GM19438 (cell line): ENCODE results near the gene SCN1A.
"Not testable (repeated sequence)": the region's sequence is repeated elsewhere in the genome, so short reads cannot be mapped to it uniquely, and the experiment has no call there.

Experiments
- ATAC-seq: cut with Tn5 transposase; IDR thresholded peaks from one replicate; pipeline ENCODE4 v1.9.1; 2021; ENCODE audit warnings: low read depth; ENCODE audit not compliant: unreplicated experiment

The SCN1A gene

GRCh38 chr2:166127217-166128155 is at the start of gene SCN1A:
Gene SCN1A (minus strand): TSS chr2:166128020. CDS start chr2:166073621, 54,399 bp downstream.
- ATAC-seq, result no peak

GRCh38 chr2:166173263-166173662 is 45.4 kb upstream of the SCN1A start:
- no peak for ATAC-seq

GRCh38 chr2:166171216-166171615 is 43.4 kb upstream of the SCN1A start:
- no peak for ATAC-seq

DNA sequence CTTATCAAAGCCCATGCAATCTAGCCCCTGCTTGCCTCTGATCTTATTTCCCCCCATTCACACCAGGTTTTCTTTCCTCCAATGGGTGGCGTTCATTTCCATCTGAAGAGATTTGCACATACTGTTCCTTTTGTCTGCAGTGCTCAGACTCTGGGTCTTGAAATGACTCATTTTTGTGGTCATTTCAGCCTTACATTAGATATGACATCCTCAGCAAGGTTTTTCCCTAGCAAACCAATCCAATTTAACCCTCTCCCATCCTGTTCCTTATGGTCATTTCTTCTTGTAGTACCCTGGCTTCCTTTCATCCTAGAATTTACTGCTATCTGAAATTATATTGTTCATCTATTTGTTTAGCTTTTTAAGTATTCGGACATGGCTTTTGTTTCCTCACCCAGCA is 42.5 kb upstream of the SCN1A start:
- ATAC-seq, result no peak

GRCh38 chr2:166167449-166167848 is 39.6 kb upstream of the SCN1A start:
- ATAC-seq, result no peak

- ATAC-seq, result no peak
These were observed 36.0 kb upstream of the SCN1A start for GRCh38 chr2:166163775-166164174.

DNA sequence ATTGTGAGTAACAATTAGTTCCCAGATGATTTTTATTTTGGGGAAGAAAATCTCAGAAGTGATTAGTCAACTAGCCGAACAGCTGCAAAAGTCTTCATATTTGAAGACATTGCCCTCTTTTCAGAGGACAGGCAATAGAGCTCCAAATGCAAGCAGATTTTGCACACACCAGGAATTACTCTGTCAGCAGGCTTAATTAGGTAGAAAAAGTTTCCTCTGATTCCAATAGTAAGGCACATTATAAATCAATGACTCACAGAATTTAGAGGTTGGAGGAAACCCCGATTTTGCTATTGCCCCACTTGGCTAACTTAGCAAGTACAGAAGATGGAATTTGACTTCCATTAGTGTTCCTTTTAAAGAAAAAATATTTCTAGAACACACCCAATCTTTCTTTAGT is 30.7 kb upstream of the SCN1A start:
- no peak for ATAC-seq

DNA sequence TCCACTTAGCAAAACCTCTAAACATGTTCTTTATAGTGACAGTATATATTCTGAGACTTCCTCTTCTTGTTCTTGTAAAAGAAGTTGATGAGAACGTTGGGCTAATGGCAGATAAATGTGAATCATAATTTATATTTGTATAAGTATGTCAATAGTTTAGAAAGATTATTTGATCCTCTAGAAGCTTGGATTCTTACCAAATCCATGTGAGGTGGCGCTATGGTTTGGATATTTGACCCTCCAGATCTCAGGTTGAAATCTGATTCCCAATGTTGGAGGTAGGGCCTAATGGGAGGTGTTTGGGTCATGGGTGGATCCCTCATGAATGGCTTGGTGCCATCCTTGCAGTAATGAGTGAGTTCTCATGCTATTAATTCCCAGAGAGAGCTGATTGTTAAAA is 29.8 kb upstream of the SCN1A start:
- ATAC-seq, result no peak

DNA sequence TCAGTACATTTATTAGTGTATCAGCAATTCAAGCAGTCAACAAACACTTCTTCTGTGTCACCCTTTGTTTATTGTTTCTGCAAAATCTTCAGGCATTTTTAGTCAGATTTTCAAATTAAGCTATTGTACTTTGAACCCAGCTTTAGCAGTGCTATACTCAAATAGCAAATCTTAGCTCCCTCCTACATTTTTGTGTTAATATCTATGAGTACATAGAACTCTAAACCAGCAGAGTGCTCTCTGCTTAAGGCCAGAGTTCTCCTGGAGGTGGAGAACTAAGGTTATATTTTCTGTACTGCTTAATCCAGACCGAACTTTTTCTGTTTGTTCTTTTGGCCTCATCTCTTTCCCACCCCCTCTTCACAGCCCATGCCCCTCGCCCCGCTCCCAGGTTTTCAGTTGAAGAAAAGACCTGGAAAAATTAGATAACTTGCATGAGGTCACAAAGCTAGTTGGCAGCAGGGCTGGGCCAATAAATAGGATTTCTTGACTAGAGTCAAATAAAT is 29.2 kb upstream of the SCN1A start:
- ATAC-seq, result no peak

DNA sequence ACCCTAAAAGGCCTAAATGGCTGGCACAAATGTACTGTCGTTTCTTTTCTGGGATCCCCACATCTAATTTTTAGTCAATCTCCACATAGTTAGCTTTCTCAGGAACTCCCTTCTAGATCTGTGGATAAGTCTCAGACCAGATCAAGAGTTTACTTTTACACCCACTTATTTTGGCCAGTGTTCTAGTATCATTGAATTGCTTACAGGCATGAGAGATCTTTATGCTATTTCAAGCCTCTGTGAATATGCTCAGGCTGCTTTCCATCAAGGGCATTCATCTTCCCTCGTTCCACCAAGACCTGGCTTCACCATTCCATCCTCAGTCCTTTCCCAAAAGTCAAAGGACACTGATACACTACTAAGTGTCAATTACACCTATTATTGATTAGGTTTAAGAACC is 27.8 kb upstream of the SCN1A start:
- no peak for ATAC-seq

DNA sequence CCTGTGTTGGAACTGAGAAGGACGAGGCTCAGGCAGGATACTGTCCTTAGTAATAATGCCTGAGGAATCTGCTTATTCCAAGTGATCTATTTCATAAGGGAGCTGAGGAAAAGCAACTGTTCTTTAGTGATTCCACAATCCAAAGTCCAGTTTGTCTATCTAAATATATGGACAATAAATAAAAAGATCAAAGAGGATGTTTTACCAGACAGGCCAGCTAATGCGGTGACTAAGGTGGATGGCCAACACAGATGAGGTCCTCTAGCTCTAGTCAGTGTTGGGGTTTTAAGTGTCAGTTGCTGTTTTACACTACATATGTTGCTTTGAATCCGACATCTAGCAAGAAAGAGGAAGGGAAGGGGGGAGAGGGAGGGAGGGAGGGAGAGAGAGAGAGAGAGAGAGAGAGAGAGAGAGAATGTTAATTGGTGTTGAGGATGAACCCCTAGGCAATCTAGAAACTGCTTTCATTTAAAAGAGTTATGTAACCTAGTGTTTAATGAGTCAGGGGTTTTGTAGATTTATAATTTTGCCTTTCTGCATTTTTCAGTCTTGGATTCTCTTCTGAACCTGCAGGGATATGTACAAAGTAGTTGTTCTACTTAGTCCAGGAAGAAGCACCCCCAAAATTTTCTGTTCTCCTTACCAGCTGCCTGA is 27.0 kb upstream of the SCN1A start:
- ATAC-seq, result no peak

GRCh38 chr2:166152064-166152463 is 24.2 kb upstream of the SCN1A start:
- no peak for ATAC-seq

DNA sequence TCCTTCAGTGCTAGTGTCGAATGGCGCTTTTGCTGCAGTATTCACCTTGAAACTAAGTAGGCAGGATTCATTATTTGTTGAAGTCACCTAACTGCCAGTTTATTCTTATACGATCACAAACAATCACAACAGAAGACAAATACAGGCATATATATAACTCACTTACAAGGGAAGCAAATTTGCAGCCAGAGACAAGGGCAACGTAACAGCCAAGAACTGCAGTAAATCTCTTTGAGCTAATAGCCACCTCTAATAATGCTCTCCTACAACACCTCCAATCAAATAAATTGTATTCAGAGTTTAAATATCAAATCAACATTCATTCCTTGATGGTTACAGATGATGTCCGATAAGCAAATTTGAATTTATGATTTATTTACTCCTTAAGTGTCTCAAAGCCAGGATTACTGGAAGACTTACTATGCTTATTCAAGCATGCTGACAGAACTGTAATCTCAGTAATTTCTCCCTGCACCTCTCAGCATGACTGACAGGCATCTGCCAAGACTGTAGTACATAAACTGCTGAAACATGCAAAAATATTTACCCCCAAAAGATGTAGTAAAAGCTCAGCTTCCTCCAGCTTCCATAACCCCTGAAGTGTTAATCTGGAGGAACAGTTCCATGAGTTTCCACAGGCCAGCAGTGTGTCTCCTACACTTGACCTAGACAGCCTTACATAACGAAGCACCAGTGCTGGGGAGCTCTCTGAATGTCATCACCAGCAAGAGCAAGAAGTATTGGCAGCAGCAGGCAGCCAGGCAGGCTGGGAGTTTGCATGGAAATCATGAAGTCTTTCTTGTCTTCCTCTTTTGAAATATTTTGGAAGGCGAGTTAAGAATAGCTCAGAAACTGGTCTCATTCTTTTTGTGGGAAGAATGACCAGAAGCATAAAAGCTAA is 20.9 kb upstream of the SCN1A start:
- no peak for ATAC-seq

- no peak for ATAC-seq
These were observed 20.1 kb upstream of the SCN1A start for GRCh38 chr2:166147883-166148282.

GRCh38 chr2:166144071-166144470 is 16.3 kb upstream of the SCN1A start:
- ATAC-seq, result no peak

DNA sequence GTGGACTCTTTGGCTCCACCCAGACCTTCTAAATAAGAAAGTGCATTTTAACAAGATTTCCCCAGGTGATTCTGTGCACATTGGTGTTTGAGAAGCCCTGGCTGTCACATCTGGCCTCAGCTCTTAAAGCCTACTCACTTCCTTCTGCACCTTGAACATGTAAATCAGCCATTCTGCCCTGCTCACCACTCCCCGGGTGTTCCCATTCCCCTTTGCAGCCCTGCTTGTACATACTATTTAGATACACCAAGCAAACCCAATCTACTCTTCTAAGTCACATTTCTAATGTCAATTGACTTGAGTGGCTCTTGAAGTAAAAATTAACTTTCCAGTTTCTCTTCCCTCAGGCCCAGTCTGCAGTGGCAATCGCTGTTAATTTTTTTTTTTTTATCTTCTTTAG is 13.1 kb upstream of the SCN1A start:
- ATAC-seq, result no peak

- ATAC-seq, result no peak
These were observed 12.7 kb upstream of the SCN1A start for GRCh38 chr2:166140475-166140874.

GRCh38 chr2:166139479-166139878 is 11.7 kb upstream of the SCN1A start:
- ATAC-seq, result not testable (repeated sequence)

- no peak for ATAC-seq
These were observed 10.8 kb upstream of the SCN1A start for GRCh38 chr2:166138667-166139066.

DNA sequence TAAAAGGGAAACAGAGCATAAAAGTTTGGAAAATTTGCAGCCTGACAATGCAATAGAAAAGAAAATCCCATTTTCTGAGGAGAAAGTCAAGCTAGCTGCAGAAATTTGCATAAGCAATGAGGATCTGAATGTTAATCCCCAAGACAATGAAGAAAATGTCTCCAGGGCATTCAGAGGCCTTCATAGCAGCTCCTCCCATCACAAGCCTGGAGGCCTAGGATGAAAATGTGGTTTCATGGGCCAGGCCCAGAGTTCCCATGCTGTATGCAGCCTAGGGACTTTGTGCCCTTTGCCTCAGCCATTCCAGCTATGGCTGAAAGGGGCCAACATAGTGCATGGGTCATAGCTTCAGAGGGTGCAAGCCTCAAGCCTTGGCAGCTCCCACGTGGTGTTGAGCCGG is 10.3 kb upstream of the SCN1A start:
- ATAC-seq, result no peak

- no peak for ATAC-seq
These were observed 9.5 kb upstream of the SCN1A start for GRCh38 chr2:166137331-166137730.
